Measurements from ENCODE around the gene PDCD7.

The PDCD7 gene

DNA sequence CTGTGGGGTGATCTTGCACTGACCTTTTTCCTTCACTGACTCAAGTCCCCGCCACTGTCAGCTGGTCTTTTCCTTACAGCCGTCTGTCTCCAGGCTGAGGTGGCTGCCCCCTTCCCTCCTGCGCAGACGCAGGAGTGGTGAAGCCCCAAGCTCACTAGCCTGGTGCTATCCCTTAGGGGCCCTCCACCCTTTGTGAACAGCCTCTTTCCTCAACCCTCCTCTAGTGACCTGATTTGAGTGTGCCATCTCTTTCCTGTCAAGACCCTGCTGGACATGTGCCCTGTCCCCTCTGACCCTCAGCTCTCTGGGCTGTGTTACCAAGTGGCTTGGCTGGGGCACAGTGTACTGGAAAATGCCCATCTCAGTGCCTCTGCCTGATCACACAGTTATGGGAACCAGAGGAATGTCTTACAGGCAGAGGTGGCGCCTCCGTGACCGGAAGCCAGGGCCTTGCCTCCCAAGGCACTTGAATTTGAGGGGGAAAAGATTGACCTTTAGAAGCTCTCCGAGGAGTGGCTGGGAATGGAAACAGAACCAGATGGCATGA is 48.3 kb downstream of the PDCD7 start:
- Histone ChIP-seq H4K20me1 (no peaks in the 10 kb centered on the region), H3K27ac (peak overlapping the region; percentile 32; the same call in 1 of the 2 replicates), H3K9ac (0 out of 2 replicates have a peak overlapping the region, but pooled peaks have one; percentile 1), H3K9me3 (no peaks in the 10 kb centered on the region), H3K27me3 (no peaks in the 10 kb centered on the region), H3K36me3 (no peaks in the 10 kb centered on the region), H3K4me3 (no peak overlapping the region), H3K4me2 (peak overlapping the region; percentile 48), H3K4me1 (peaks cover 34% of the 10 kb centered on the region)
- no peak for TF ChIP-seq Cebpa-rat (IDR thresholded peaks at IDR 0.05)

DNA sequence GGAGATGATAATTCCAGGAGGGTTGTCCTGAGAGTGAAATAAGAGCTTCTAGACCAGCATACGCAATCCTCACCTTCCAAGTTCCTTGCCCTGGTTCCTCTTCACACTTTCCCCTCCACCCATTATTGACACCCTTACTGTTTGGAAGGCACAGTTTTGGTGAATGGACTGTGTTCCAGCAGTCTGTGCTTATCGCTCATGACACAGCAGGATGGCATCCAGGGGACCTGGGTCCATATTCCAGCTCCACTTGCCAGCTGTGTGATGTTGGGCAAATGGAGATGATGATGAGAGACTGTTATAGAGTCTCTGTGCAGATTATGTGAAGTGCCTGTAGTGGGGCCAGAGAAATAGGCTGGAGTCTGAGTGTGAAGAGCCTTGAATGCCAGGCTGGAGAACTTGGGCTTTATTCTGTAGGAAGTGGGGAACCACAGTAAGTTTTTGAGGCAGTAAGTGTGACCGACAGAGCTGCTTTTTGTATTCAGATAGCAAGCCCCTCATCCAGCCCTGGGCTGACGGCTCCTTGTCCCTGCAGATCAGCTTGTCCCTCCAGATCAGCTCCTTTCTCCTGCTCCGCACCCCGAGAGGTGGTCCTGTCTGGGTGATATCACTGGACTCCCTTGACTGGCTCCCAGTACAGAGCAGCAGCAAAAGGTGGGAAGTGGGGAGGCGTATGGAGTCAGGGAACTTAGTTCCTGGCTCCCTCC is 49.0 kb downstream of the PDCD7 start:
- peak overlapping the region; percentile 48 for H3K4me2 ChIP-seq
- H4K20me1 ChIP-seq = no peaks in the 10 kb centered on the region
- no peaks in the 10 kb centered on the region for H3K36me3 ChIP-seq
- no peaks in the 10 kb centered on the region for H3K9me3 ChIP-seq
- H3K27me3 ChIP-seq = no peaks in the 10 kb centered on the region
- peak overlapping the region; percentile 1; the same call in 1 of the 2 replicates for H3K9ac ChIP-seq
- H3K4me3 ChIP-seq = no peak overlapping the region
- peaks cover 34% of the 10 kb centered on the region for H3K4me1 ChIP-seq
- TF ChIP-seq Cebpa-rat (IDR thresholded peaks at IDR 0.05) = no peak
- H3K27ac ChIP-seq = peak overlapping the region; percentile 32; the same call in 1 of the 2 replicates

DNA sequence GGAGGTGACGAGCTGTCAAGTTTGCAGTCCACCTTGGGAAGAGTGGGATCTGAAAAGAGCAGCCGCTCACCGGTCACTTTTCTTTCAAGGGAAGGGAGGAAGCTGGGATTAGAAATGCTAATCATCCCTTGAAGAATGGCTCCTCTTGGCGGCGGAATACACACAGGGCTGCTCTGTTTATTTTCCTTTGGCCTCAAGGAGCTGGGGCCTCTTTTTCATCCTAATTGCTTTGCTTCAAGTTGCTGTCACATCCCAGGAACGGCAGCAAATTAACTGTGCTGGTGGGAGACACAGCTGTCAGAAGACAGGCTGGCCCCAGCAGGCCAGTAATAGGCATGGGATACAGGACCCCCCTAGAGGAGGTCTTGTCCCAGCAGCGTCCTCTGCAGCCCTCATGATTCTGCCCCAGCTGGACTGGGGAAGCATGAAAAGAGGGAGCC is 50.3 kb downstream of the PDCD7 start:
- TF ChIP-seq Cebpa-rat (IDR thresholded peaks at IDR 0.05) = no peak
- no peak overlapping the region for H3K4me2 ChIP-seq

DNA sequence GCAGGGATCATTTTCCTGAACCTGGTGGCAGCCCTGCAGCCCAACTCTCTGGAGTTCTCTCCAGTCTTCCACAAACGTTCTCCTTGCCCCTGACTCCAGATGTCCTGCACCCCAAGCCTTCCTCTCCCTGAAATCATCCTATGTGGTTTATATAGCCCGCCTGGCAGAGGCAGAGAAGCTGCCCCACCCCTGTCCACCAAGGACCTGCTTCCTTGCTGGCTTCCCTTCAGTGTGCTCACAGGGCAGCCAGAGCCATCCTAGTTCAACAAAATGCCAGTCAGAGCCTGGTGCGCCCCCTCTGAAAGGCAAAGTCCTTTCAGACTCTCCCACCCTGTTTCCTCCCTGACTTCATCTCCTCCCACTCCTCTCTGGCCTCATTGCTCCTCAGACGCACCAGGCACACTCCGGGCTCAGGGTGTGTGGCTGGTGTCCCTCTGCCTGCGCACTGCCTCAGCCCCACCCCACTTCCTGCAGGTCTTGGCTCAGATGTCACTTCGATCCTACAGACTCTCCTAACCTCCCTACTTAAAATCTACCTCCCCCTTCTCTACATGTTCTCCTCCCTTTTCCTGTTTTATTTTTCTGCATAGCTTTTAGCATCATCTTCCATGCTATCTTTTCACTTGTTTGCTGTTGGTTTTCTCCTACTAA is 51.2 kb downstream of the PDCD7 start:
- no peak for TF ChIP-seq Cebpa-rat (IDR thresholded peaks at IDR 0.05)
- no peaks in the 10 kb centered on the region for H3K36me3 ChIP-seq
- H3K4me3 ChIP-seq = no peak overlapping the region
- H3K9ac ChIP-seq = peak overlapping the region; percentile 9; the same call in 1 of the 2 replicates
- peak overlapping the region; percentile 0; the same call in 1 of the 2 replicates for H3K27ac ChIP-seq
- peaks cover 49% of the 10 kb centered on the region for H3K4me1 ChIP-seq
- H3K9me3 ChIP-seq = no peaks in the 10 kb centered on the region
- H4K20me1 ChIP-seq = no peaks in the 10 kb centered on the region
- H3K4me2 ChIP-seq = peak overlapping the region; percentile 56
- H3K27me3 ChIP-seq = no peaks in the 10 kb centered on the region

More for the DNA sequence above, 50.3 kb downstream of the PDCD7 start:
- Histone ChIP-seq H3K4me3 (no peak overlapping the region), H3K27ac (no peak overlapping the region), H3K9ac (no peak overlapping the region), H3K36me3 (no peaks in the 10 kb centered on the region), H4K20me1 (no peaks in the 10 kb centered on the region), H3K9me3 (no peaks in the 10 kb centered on the region), H3K27me3 (no peaks in the 10 kb centered on the region), H3K4me1 (peaks cover 40% of the 10 kb centered on the region)

DNA sequence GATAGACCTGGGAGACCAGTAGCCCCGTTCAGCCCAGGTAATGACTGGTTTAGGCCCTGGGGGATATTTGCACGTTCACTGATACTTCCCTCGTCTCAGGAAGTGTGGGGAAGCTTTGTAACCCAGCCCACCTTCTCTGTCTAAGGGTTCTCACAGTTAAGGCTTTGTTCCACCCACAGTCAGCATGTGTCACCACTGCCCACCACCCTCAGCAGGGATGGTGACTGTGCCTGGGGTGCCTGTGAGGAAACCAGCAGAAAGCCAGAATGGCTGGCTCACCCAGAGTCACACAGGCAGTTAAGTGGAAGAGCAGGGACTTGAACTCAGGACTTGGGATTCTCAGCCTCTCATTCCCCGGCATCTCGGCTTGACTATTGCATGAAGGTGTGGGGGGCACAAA is 51.9 kb downstream of the PDCD7 start:
- peaks cover 56% of the 10 kb centered on the region for H3K4me1 ChIP-seq
- no peak overlapping the region; the same call in 1 of the 2 replicates for H3K27ac ChIP-seq
- no peak for TF ChIP-seq Cebpa-rat (IDR thresholded peaks at IDR 0.05)
- H3K4me3 ChIP-seq = no peak overlapping the region
- H3K27me3 ChIP-seq = no peaks in the 10 kb centered on the region
- H4K20me1 ChIP-seq = no peaks in the 10 kb centered on the region
- peak overlapping the region; percentile 9; the same call in 1 of the 2 replicates for H3K9ac ChIP-seq
- no peaks in the 10 kb centered on the region for H3K36me3 ChIP-seq
- peak overlapping the region; percentile 56; the same call in 1 of the 2 replicates for H3K4me2 ChIP-seq
- H3K9me3 ChIP-seq = no peaks in the 10 kb centered on the region

DNA sequence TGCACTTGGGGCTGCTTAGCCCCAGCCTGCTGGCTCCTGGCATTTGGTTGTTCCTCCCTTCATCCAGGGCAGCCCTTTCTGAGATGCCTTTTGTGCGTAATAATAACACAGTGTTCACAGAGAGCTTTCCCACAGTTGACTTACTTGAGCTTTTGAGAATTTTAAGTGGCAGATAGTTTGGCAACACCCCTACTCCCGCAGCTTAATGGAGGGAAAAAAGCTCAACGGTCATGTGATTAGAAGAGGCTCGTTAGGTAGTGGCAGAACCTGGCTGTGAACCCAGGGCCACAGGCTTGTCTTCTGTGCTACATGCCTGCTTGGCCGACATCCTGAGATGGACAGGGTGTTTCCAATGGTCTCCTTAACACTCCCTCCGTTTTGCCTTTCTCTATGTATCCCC is 52.3 kb downstream of the PDCD7 start:
- H3K27me3 ChIP-seq = no peaks in the 10 kb centered on the region
- H3K27ac ChIP-seq = no peak overlapping the region
- no peaks in the 10 kb centered on the region for H3K36me3 ChIP-seq
- H3K4me2 ChIP-seq = peak overlapping the region; percentile 56; the same call in 1 of the 2 replicates
- TF ChIP-seq Cebpa-rat (IDR thresholded peaks at IDR 0.05) = no peak
- H3K9ac ChIP-seq = 0 out of 2 replicates have a peak overlapping the region, but pooled peaks have one; percentile 9
- H3K4me3 ChIP-seq = no peak overlapping the region
- H3K9me3 ChIP-seq = no peaks in the 10 kb centered on the region
- peaks cover 61% of the 10 kb centered on the region for H3K4me1 ChIP-seq
- H4K20me1 ChIP-seq = no peaks in the 10 kb centered on the region

DNA sequence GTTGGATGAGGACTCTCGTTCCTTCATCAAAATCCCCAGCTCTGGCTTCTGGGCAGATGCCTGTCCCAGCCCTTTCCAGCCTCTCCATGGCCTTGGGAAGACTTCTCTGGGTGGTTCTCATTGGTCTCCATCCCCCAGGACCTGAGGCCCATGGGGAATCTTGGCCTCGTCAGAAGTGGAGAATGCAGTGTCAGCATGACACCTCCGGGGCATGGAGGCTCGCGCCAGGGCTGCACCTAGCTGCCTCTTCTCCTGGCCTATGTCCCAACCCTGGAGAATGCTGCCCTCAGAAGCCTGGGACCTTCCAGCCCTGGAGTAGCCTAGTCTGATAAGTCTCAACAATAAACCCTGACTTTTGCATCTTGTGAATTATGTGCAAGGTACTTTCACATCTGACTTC is 54.0 kb downstream of the PDCD7 start:
- no peaks in the 10 kb centered on the region for H4K20me1 ChIP-seq
- H3K27me3 ChIP-seq = no peaks in the 10 kb centered on the region
- H3K4me2 ChIP-seq = 0 out of 2 replicates have a peak overlapping the region, but pooled peaks have one; percentile 1
- no peaks in the 10 kb centered on the region for H3K36me3 ChIP-seq
- H3K4me3 ChIP-seq = no peak overlapping the region
- no peak for TF ChIP-seq Cebpa-rat (IDR thresholded peaks at IDR 0.05)
- no peak overlapping the region for H3K27ac ChIP-seq
- peaks cover 57% of the 10 kb centered on the region for H3K4me1 ChIP-seq
- 0 out of 2 replicates have a peak, but pooled peaks cover 3% of the 10 kb centered on the region for H3K9me3 ChIP-seq
- no peak overlapping the region for H3K9ac ChIP-seq

DNA sequence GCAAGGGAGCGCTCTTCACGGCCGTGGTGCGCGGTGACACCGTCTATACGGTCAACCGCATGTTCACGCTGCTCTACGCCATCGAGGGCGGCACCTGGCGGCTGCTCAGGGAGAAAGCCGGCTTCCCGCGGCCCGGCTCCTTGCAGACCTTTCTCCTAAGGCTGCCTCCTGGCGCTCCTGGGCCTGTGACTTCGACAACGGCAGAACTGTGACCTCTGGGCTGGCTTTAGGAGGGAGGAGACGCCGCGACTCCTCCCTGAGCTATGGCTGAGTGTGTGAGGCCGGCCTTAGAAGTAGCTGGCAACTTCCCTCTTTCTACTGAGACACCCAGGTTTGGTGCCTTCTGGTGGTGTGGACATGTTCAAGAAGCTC is 55.6 kb downstream of the PDCD7 start:
- peak overlapping the region; percentile 89; the same call in 1 of the 2 replicates for H3K27ac ChIP-seq
- H3K4me3 ChIP-seq = no peak overlapping the region
- peak overlapping the region; percentile 96 for H3K4me2 ChIP-seq

DNA sequence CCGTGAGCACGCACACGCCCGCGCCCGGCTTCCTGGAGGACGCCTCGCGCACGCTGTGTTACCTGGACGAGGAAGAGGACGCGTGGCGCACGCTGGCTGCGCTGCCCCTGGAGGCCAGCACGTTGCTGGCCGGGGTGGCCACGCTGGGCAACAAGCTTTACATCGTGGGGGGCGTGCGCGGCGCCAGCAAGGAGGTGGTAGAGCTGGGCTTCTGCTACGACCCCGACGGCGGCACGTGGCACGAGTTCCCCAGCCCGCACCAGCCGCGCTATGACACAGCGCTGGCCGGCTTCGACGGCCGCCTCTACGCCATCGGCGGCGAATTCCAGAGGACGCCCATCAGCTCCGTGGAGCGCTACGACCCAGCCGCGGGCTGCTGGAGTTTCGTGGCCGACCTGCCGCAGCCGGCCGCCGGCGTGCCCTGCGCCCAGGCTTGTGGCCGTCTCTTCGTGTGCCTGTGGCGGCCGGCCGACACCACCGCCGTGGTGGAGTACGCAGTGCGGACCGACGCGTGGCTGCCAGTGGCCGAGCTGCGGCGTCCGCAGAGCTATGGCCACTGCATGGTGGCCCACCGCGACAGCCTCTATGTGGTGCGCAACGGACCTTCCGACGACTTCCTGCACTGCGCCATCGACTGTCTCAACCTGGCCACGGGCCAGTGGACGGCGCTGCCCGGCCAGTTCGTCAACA is 56.2 kb downstream of the PDCD7 start:
- H3K4me3 ChIP-seq = peak overlapping the region; percentile 50; the same call in 1 of the 2 replicates
- H3K9me3 ChIP-seq = peaks cover 16% of the 10 kb centered on the region
- H3K9ac ChIP-seq = peak overlapping the region; percentile 77; the same call in 1 of the 2 replicates
- no peaks in the 10 kb centered on the region for H3K27me3 ChIP-seq
- no peaks in the 10 kb centered on the region for H3K36me3 ChIP-seq
- peak overlapping the region; percentile 89 for H3K27ac ChIP-seq
- no peaks in the 10 kb centered on the region for H4K20me1 ChIP-seq
- peak overlapping the region; percentile 96 for H3K4me2 ChIP-seq
- TF ChIP-seq Cebpa-rat (IDR thresholded peaks at IDR 0.05) = no peak
- H3K4me1 ChIP-seq = peaks cover 53% of the 10 kb centered on the region

More for the DNA sequence above, 55.6 kb downstream of the PDCD7 start:
- Histone ChIP-seq H3K4me1 (peaks cover 53% of the 10 kb centered on the region), H3K27me3 (no peaks in the 10 kb centered on the region), H4K20me1 (no peaks in the 10 kb centered on the region), H3K9me3 (peaks cover 10% of the 10 kb centered on the region), H3K9ac (no peak overlapping the region), H3K36me3 (no peaks in the 10 kb centered on the region)
- TF ChIP-seq Cebpa-rat (IDR thresholded peaks at IDR 0.05) = no peak
